GM19023 (cell line): ENCODE results near the gene TTC6.

ENCODE experiments used
- ATAC-seq: cut with Tn5 transposase; IDR thresholded peaks from one replicate; pipeline ENCODE4 v1.9.1; 2021; ENCODE audit warnings: mild to moderate bottlenecking, moderate library complexity; ENCODE audit not compliant: unreplicated experiment

The TTC6 gene

DNA sequence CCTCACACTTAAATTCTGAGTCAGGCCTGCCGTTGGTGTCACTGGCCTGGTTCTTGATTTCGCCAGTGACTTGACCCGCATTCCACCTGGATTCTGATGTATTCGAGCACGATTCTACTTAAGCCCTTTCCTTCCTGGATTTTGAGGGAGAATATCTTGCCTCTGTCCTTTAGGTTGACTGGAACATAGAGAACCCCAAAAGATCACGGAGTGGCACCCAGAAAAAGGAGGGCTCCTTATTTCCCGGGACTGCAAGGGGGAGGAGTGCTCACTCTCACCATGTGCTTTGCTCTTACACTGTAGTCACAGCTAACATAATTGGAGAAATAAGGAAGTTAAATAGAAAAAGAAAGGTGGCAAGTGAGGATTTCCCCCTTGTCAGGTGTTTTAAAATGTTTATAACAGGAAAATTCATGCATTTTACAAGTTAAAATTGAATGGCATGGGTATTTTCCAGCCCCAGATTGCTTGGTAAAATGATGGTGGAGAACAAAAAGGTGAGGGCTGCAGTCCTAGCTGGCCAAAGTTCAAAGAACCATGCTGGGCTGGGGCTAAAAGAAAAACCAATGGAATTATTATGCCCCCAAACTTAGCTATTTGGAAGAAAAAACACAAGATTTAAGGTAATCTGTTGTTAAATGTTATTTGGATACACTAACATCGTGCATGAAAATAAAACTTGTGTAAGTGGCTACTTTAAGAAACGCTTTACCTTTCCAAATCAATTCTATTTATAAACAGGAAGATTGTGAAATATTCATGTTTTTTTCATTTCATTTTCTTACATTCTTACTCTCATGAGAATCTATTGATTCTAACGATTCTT lies 9.2 kb upstream of the TTC6 start:
- no peak for ATAC-seq

DNA sequence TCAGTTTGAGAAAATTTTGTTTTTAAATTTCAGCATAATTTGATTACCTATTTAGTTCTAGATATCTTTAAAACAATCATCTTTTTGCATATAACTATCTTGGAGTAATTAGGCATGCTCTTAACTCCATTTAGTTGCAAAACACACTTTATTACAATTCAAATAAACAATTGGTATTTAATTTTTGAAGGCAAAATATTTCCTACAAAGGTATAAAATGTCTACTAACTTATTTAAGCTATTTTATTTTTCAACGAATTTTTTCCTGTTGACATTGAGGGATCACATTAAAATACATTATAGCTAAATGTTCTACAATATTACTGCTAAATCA lies 8.7 kb upstream of the TTC6 start:
- no peak for ATAC-seq

DNA sequence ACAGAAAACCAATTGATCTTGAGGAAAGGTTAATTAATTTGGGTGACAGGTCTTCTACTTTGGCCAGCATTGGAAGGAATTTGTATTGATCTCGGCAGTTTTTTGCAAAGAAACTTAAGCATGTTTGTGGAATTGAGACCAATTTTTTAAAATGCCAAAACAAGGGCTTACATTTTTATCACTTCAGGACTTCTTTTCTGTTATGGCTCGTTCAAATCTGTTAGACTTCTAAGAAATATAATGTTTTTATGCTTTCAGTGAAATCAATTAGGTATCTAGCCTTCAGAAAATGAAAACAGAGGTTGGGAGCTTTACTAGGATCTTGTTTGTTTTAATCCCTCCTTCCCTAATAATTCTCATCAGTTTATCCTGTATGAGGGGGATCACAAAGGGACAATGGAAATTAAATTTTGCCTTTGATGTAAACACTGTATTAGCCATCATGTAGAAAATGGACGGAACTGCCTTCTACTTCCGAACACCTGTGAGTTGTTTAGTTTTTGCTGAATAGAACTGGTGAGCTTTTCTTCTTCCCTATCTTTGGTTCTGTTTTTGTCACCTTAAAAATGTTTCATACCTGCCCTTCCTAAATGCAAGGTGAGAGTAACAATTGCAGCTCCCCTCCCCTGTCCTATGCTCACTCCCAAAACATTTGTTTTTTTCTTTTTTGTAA lies 8.2 kb upstream of the TTC6 start:
- ATAC-seq: no peak

DNA sequence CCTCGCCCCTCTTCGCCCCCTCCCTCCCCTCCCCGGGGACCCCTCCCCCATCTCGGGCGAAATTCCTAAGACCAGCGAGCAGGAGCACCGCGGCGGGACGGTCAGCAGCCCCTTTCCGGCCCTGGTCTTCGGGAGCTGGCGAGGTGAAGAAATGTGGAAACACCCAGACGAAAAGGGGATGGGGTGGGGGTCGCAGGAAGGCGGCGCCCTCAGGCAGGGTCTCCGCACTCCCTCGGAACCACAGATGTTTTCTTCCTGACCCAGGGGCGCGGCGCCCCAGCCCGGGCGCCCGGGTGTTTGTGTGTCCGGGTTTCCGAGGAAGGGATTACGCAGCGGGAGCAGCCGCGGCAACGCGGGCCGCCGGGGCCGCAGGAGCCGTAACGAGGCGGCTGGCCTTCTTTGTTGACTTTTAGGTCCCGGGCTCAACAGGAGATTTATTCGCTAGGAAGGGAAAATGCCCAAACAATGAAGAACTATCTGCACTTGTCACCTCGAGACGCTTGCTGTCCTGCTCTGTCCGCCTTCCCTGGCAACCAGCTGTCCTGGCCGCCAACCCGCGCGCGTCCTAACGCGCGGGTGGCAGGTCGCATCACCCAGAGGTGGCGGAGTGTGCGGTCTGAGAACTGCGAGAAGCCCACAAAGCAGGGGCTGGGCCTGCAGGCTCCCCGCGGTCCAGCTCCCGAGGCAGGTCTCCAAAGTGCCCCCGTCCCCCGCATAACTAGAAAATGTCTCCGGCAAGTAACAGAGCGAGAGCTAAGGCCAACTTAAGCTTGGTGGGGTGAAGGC lies 7.4 kb upstream of the TTC6 start:
- no peak for ATAC-seq

GRCh38 chr14:37588667-37588955 lies 6.8 kb upstream of the TTC6 start:
- no peak for ATAC-seq

- no peak for ATAC-seq
These were observed 6.3 kb upstream of the TTC6 start for GRCh38 chr14:37588956-37589714.

DNA sequence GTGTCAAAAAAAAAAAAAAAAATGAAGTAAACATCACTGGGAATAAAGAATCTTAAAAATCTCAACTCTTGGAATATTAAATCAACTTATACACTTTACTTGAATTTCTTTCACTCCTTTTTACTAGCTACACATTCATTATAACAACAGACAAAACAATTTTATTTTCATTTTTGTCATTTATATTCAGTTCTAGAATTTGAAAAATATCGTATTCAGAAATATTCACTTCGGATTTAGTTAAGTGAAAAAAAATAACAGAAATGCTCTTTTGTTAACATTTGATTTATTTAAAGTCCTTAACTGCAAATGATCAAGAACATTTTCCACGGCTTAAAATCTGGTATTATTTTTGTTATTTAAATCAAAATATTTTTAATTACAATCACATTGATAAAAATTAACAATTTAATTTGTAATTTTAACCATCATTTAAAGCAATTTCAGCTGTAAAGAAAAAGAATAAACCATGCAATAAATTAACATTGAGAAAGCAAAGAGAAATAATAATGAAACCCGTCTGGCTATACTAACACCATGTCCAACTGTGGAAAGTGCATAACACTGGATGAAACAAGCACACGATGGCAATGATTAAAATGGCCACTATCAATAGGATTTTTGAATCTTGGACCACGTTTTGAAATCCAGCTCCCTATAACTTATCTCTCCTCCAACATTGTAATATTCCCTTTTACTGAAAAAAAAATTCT lies 5.6 kb upstream of the TTC6 start:
- ATAC-seq: no peak

DNA sequence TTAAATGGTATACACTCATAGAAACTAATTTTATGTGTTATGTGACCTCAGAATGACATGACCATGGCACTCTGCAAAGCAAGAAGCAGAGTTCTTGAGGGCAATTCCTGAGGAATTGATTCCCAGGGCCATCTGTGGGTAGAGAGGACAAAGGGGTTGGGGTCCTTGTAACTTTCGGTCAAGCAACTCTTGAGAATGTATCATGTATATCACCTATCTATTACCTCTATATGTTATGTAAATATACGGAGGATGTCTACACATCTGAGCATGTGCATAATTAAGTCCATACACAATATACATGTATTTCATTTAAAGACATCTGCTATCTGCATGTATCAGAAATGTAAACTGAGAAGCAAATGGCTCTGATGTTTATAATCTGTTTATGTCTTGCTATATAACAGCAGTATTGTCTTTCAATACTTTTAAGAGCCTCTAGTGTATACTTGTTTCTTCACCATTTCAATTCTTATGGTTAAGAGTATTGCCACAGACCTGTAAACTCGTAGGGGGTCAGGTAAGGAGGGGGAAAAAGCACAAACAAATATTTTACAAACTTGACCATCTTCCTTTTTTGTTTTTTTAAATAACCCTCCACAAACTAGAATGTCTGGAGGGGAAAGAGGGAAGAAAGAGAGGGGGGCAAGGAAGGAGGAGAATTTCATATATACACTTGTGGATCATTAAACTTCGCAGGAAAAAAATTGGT lies 4.8 kb upstream of the TTC6 start:
- no peak for ATAC-seq

GRCh38 chr14:37591311-37591940 lies 4.0 kb upstream of the TTC6 start:
- ATAC-seq: no peak

GRCh38 chr14:37591941-37592481 lies 3.4 kb upstream of the TTC6 start:
- ATAC-seq: no peak

DNA sequence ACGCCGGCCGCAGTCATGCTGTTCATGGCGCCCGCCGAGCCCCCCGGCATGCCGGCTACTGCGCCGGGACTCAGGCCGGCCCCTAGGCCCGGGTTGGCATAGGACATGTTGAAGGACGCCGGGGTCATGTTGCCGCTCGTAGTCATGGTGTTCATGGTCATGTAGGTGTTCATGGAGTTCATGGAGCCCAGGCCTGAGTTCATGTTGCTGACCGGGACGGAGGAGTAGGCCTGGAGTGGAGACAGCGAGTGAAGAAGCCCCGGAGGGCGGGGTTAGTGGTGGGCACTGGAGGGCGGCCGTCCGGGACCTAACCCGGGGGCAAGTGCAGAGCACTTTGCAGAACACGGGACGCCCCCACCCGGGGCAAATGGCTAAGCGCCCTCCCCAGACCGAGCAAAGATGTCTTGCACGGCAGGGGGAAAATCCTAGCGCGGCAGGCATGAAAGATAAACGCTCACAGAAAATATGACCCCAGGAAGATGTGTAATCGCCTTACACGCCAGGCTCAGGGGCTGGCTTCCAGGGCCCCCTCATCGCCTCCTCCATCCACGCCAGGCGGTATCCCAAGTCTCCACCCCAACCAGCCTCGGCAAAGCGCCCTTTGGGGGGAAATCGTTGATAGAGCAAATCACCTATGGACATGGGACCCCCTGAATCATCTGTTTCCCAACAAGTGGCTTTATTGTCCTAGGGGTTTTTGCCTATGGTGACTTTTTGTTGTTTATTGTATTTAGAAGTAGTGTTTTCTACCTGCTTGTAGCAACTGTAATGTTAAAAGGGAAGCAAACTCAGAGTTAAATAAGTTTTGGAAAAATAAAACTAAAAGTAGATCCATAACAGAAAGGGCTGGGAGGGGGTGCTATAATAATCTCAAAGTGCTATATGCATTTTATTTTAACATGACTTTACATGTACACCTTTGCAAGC lies 2.7 kb upstream of the TTC6 start:
- ATAC-seq: no peak

DNA sequence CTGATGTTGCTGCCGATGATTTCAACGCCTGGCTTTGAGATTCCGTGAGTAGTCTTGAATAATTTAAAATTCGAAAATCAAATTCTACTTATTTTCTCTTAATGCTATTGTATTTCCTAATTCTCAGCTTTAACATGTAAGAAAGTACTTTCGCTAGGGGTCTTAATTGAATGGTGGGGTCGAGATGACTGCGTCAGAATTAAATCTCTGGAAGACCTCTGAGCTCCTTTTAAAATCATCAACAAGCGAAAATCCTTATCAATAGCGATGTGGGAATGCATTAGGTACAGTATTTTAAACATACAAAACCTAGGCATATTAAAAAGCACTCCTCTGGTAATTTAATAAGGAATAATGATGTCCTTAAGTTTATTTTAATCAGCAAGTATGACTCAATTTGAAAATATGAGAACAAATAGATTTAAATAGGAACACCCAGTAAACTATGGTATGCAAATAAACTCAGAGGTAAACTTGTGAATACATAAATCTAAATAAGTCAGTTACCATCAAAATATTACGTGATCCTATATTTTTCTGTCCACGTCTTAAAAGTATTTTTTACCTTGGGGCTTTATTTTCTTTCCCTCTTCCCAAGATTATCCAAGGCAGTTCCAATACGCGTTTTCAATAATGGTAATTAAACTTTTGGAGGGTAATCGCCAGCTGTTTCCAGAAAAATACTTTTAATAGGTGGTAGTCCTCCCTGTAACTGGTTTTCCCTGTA lies 1.8 kb upstream of the TTC6 start:
- no peak for ATAC-seq

DNA sequence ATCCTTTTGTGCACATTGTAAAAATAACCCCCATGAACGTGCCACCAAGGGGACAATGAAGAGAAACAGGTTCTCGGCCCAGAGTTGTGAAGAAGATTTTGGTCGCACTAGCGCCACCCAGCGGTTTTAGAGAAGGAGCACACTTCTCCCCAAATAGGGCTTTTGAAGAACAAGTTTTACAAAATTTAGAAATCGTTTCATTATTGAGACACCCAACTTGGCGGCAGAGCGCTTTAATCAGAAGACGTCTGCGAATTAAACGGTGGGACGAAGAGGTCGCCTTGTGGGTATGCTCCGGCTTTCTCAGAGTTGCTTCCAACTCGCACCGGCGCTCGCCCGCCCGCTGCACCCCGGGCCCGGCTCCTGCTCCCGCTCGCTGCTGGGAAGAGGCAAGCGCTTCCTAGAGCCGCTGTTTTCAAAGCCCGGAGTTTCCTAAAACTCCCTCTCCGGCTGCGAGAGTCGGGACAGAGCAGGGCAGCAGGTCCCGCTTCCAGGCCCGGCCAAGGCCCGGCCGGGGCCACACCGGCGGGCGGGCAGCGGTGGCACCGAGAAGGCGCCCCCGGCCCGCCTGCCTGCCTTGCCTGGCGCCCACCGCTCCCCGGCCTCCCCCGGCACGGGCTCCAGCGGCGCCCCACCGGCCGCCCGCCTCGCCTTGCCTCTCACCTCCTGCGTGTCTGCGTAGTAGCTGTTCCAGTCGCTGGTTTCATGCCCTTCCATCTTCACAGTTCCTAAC lies 1.0 kb upstream of the TTC6 start:
- no peak for ATAC-seq

DNA sequence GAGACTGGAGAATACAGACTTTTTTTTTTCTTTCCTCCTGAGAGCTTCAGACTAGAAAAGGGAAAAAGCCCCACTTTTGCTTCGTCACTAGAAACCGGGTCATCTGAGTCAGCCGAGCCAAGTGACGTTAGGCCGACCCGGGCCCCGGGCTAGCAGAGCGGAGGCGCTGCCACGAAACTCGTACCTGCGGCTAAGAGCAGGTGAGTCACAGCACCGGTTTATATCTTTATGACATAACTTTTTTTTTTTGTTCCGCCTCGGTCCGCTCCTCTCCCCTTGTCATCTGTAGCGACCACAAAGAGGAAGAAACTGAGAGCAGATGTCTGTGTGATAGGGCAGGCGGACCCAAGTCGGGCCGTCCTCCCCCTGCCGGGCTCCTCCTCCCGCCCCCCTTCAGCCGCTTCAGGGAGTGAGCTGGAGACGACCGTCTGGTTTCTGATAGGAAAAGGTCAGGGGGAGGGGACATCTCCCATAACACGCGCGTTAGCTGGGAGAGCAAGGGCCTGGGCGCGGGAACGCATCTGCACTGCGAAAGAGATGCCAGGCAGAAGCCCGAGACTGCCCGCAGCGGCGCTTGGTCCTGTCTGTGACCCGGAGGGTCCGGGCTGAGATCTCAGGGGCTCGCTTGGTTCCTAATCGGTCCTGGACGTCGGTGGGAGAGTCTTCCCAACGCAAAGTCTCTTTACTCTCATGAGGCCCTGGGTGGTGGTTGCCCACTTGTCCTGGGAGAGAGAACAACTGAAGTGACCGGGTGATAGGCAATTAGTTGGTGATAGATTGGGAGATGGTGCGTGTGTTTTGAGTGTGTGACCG lies 586 bp downstream of the TTC6 start:
- ATAC-seq: no peak

- no peak for ATAC-seq
These were observed 1.5 kb downstream of the TTC6 start for GRCh38 chr14:37596790-37597472.

DNA sequence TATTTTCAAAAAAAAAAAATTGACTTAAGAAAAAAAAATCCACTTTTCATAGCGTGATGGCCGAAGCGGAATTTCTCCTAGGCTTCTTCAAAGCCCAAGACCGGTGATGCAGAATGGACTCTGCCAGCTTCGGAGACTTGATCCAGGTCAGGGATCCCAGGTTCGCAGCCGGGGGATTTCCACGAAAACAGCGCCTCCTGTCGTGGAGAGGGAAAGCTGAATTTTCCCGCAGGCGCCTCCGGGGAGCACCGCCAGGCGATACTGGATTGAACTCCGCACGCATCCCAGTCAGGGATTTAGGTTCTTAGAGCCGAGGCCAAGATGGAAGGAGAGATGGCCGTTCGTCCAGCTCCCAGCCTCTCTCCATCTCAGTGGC lies 2.1 kb downstream of the TTC6 start:
- ATAC-seq: no peak
